Measurements from ENCODE around the gene GATA6.
A peak's percentile ranks its signal among the peaks of the same experiment; 100 is the strongest.

The GATA6 gene
- 0 to 0.67 reads per million in 2 donors for total RNA-seq

- peak in 2 of 5 experiments; percentile 50 to 56 for DNase-seq
Observed at GRCh38 chr18:22169011-22169888, at the start of gene GATA6. Gene GATA6 (plus strand): TSS chr18:22169589. CDS start chr18:22171145, 1,556 bp downstream.

- DNase-seq: no peak
Observed at GRCh38 chr18:22124970-22125369, 44.4 kb upstream of the GATA6 start.

GRCh38 chr18:22128954-22129353 is 40.4 kb upstream of the GATA6 start:
- no peak for DNase-seq

- DNase-seq: no peak
Observed at GRCh38 chr18:22129778-22130177, 39.6 kb upstream of the GATA6 start.

- no peak for DNase-seq
Observed at GRCh38 chr18:22132258-22132657, 37.1 kb upstream of the GATA6 start.

GRCh38 chr18:22132763-22133162 is 36.6 kb upstream of the GATA6 start:
- DNase-seq: no peak

GRCh38 chr18:22136395-22136794 is 33.0 kb upstream of the GATA6 start:
- no peak for DNase-seq

- no peak for DNase-seq
Observed at GRCh38 chr18:22141211-22141610, 28.2 kb upstream of the GATA6 start.

GRCh38 chr18:22143347-22144340 is 25.7 kb upstream of the GATA6 start:
- DNase-seq: no peak

- DNase-seq: no peak
Observed at GRCh38 chr18:22145160-22145559, 24.2 kb upstream of the GATA6 start.

- no peak for DNase-seq
Observed at GRCh38 chr18:22149710-22150109, 19.7 kb upstream of the GATA6 start.

- DNase-seq: no peak
Observed at GRCh38 chr18:22152093-22152492, 17.3 kb upstream of the GATA6 start.

- no peak for DNase-seq
Observed at GRCh38 chr18:22153428-22153827, 16.0 kb upstream of the GATA6 start.

- no peak for DNase-seq
Observed at GRCh38 chr18:22155584-22155983, 13.8 kb upstream of the GATA6 start.

GRCh38 chr18:22159014-22159413 is 10.4 kb upstream of the GATA6 start:
- DNase-seq: no peak

GRCh38 chr18:22161090-22161489 is 8.3 kb upstream of the GATA6 start:
- DNase-seq: no peak

- no peak for DNase-seq
Observed at GRCh38 chr18:22163416-22164161, 5.8 kb upstream of the GATA6 start.

- DNase-seq: no peak
Observed at GRCh38 chr18:22164337-22165048, 4.9 kb upstream of the GATA6 start.

GRCh38 chr18:22165049-22165602 is 4.3 kb upstream of the GATA6 start:
- no peak for DNase-seq

GRCh38 chr18:22165603-22166068 is 3.8 kb upstream of the GATA6 start:
- no peak for DNase-seq
